A549 (cell line): ENCODE measurements around the gene COPE. TPM values are rescaled to one million over a fixed set of nuclear protein-coding genes. Genes with fewer than 3 reads are reported as not detected.

Experiments used
- ATAC-seq, 2 experiments: fragments of 200-7000 bp in 1 of 2; fragments of >200 bp in 1 of 2; cut with Nextera tagmentation in 1 of 2; cut with Tn5 transposase in 1 of 2; 3 replicates each; pipeline versions ENCODE4 v1.8.0 to v1.9.1; 2018 to 2020; ENCODE audit warnings: mild to moderate bottlenecking in 1 of 2, moderate library complexity in 1 of 2
- CTCF ChIA-PET: fragments of 300-600 bp; sonication (Branson Sonifier 250); formaldehyde crosslinking; extraction: SDS; loops from one replicate; lab custom pipeline; 2021; ENCODE audit warnings: antibody characterized with exemption, inconsistent platforms; lab: Yijun Ruan, JAX
- POLR2A ChIA-PET: fragments of 350-600 bp; formaldehyde crosslinking; extraction: SDS; loops from one replicate; lab custom pipeline; 2021; ENCODE audit warnings: antibody characterized with exemption, inconsistent platforms; lab: Yijun Ruan, JAX
- DNase-seq, 2 experiments: peaks; one replicate each; pipeline versions ENCODE4 v3.0.0 to v3.0.0-alpha.2; 2011 to 2016; ENCODE audit warnings: low read depth in 1 of 2, low spot score in 1 of 2
- FAIRE-seq: peaks from 2 replicates; lab custom pipeline; 2011; peaks lifted over from hg19 to GRCh38; lab: Jason Lieb, UNC
- H3K27ac ChIP-seq, 2 experiments: fragments of >200 bp; sonication (Bioruptor Twin); formaldehyde crosslinking; 3 replicates each; pipeline ENCODE4 v1.5.1; 2016 to 2017
- H3K4me1 ChIP-seq: fragments of >200 bp; sonication (Bioruptor Twin); formaldehyde crosslinking; 3 replicates; pipeline ENCODE4 v1.6.1; 2016
- H3K4me2 ChIP-seq: fragments of >200 bp; sonication (Bioruptor Twin); formaldehyde crosslinking; 3 replicates; pipeline ENCODE4 v1.6.1; 2016
- H3K4me3 ChIP-seq: fragments of >200 bp; sonication (Bioruptor Twin); formaldehyde crosslinking; 3 replicates; pipeline ENCODE4 v1.5.1; 2016
- H3K9me3 ChIP-seq: fragments of >200 bp; sonication (Bioruptor Twin); formaldehyde crosslinking; 3 replicates; pipeline ENCODE4 v1.6.1; 2016
- CBX8 ChIP-seq: fragments of 200-600 bp; sonication (generic); IDR thresholded peaks from 2 replicates; pipeline ENCODE4 v1.6.1; 2016
- CEBPB ChIP-seq, 2 experiments: fragments of >200 bp in 1 of 2; sonication (Bioruptor Twin) in 1 of 2; formaldehyde crosslinking in 1 of 2; IDR thresholded peaks; 2 replicates each; pipeline ENCODE4 v1.6.1; 2012 to 2016
- CHD2 ChIP-seq: fragments of 150-350 bp; IDR thresholded peaks from 2 replicates; pipeline ENCODE4 v1.6.1; 2014; ENCODE audit warnings: low read length; ENCODE audit not compliant: partially characterized antibody
- EHF ChIP-seq: fragments of 250-450 bp; sonication (Bioruptor Pico); IDR thresholded peaks from 2 replicates; pipeline ENCODE4 v1.5.0; 2020; ENCODE audit warnings: mild to moderate bottlenecking
- EHMT2 ChIP-seq: fragments of 200-600 bp; sonication (generic); IDR thresholded peaks from 2 replicates; pipeline ENCODE4 v1.6.1; 2016; ENCODE audit warnings: antibody characterized with exemption, low read depth, mild to moderate bottlenecking, moderate library complexity
- FOSL2 ChIP-seq, 2 experiments: fragments of 450-650 bp in 1 of 2; fragments of >200 bp in 1 of 2; sonication (Bioruptor Twin) in 1 of 2; formaldehyde crosslinking; IDR thresholded peaks; 2 replicates each; pipeline versions ENCODE4 v1.5.0 to v1.6.1; 2016 to 2020; ENCODE audit warnings: mild to moderate bottlenecking in 1 of 2, moderate library complexity in 1 of 2
- FOXS1 ChIP-seq: fragments of 250-450 bp; sonication (Bioruptor Pico); IDR thresholded peaks from 2 replicates; pipeline ENCODE4 v1.5.0; 2020; ENCODE audit warnings: mild to moderate bottlenecking, moderate library complexity
- HEYL ChIP-seq: fragments of 250-450 bp; sonication (Bioruptor Pico); IDR thresholded peaks from 2 replicates; pipeline ENCODE4 v1.8.0; 2021; ENCODE audit warnings: mild to moderate bottlenecking, moderate library complexity
- HOXB13 ChIP-seq: fragments of 250-450 bp; sonication (Bioruptor Pico); IDR thresholded peaks from 2 replicates; pipeline ENCODE4 v1.5.0; 2020; ENCODE audit warnings: low read depth, mild to moderate bottlenecking, moderate library complexity
- HOXB5 ChIP-seq: fragments of 250-450 bp; sonication (Bioruptor Pico); IDR thresholded peaks from 2 replicates; pipeline ENCODE4 v1.5.0; 2020; ENCODE audit warnings: mild to moderate bottlenecking, moderate library complexity
- KDM5A ChIP-seq: fragments of 200-600 bp; sonication (generic); IDR thresholded peaks from 2 replicates; pipeline ENCODE4 v1.6.1; 2016; ENCODE audit warnings: antibody characterized with exemption, mild to moderate bottlenecking
- MAX ChIP-seq: IDR thresholded peaks from 2 replicates; pipeline ENCODE4 v1.6.1; 2012
- MAZ ChIP-seq: fragments of 150-350 bp; IDR thresholded peaks from 2 replicates; pipeline ENCODE4 v1.6.1; 2014; ENCODE audit warnings: antibody characterized with exemption, low read depth, low read length, borderline replicate concordance
- NFE2L2 ChIP-seq: fragments of 150-350 bp; conservative IDR thresholded peaks from 2 replicates; pipeline ENCODE4 v1.6.1; 2014; ENCODE audit warnings: low read length
- PHF8 ChIP-seq: fragments of 200-600 bp; sonication (generic); IDR thresholded peaks from 2 replicates; pipeline ENCODE4 v1.6.1; 2016; ENCODE audit warnings: low read depth, mild to moderate bottlenecking, antibody characterized with exemption, moderate library complexity, borderline replicate concordance
- RAD21 ChIP-seq, 2 experiments: fragments of >200 bp in 1 of 2; sonication (Bioruptor Twin) in 1 of 2; formaldehyde crosslinking in 1 of 2; IDR thresholded peaks in 1 of 2; conservative IDR thresholded peaks in 1 of 2; 2 replicates in 1 of 2; 3 replicates in 1 of 2; pipeline ENCODE4 v1.6.1; 2012 to 2018; ENCODE audit warnings: inconsistent platforms in 1 of 2
- RARB ChIP-seq: fragments of 250-450 bp; sonication (Bioruptor Pico); IDR thresholded peaks from 2 replicates; pipeline ENCODE4 v1.8.0; 2021; ENCODE audit warnings: mild to moderate bottlenecking, moderate library complexity
- REST ChIP-seq: fragments of 200-600 bp; sonication (generic); IDR thresholded peaks from 2 replicates; pipeline ENCODE4 v1.6.1; 2016; ENCODE audit warnings: antibody characterized with exemption, mild to moderate bottlenecking, moderate library complexity
- ZFP36 ChIP-seq: fragments of 450-650 bp; IDR thresholded peaks from 2 replicates; pipeline ENCODE4 v1.6.1; 2014; ENCODE audit warnings: borderline replicate concordance; ENCODE audit not compliant: partially characterized antibody
- WGBS: methylation state at CpG from one replicate; pipeline ENCODE4 v1.1.6; 2017; ENCODE audit errors: missing lambda C conversion rate; 5-methylcytosine and 5-hydroxymethylcytosine counted together
- polyA plus RNA-seq, 4 experiments: library from polyadenylated mRNA; depleted of rRNA in 3 of 4; stranded (reverse); fragments of >200 nt; fragmentation: RNase III in 1 of 4; extraction: RNeasy Plus Mini Kit Qiagen cat#74134 plus additional on column Dnase treatment in 1 of 4; gene quantifications; 2 replicates in 3 of 4; 3 replicates in 1 of 4; pipeline ENCODE4 v1.2.3, GENCODE V29; 2011 to 2017

The COPE gene
- polyA plus RNA-seq, 2 of the 4 experiments (the other 2 are of a cell fraction) = 94.0 to 114 TPM

- H3K4me2 ChIP-seq = no peak overlapping the region
- ATAC-seq = no peak
- no peaks in the 10 kb centered on the region for H3K4me1 ChIP-seq
- H3K4me3 ChIP-seq = no peak overlapping the region
- TF ChIP-seq NFE2L2 (no peak), REST (no peak), HOXB5 (CRISPR knock-in tag) (no peak), EHF (CRISPR knock-in tag) (no peak), FOSL2 (IDR thresholded peaks at IDR 0.05) (no peak), FOSL2 (CRISPR knock-in tag; IDR thresholded peaks at IDR 0.05) (no peak), CBX8 (no peak), EHMT2 (no peak), RARB (CRISPR knock-in tag) (no peak), CEBPB (IDR thresholded peaks at IDR 0.05) (no peak), PHF8 (no peak), HOXB13 (CRISPR knock-in tag) (no peak), MAX (no peak), HEYL (no peak), ZFP36 (no peak), MAZ (no peak), RAD21 (conservative IDR thresholded peaks at IDR 0.05 in 1 of 2, IDR thresholded peaks at IDR 0.05 in 1 of 2) (no peak), CHD2 (no peak), KDM5A (no peak)
- TF ChIP-seq, all 56 proteins: peak for 0
- no peaks in the 10 kb centered on the region for H3K9me3 ChIP-seq
- ChIA-PET CTCF (interaction anchor here (1.0 to 5.8 kb wide), 9 partner anchors 9 to 385 kb away, joined by 3 to 41 read pairs (median 4); no protein-coding TSS in a partner anchor), POLR2A (no interaction called here)
- 95% methylated on average over 21 of the region's 27 CpGs for WGBS
- no peak overlapping the region for H3K27ac ChIP-seq
- FAIRE-seq (no peak), DNase-seq (no peak)
Measured at GRCh38 chr19:18855647-18856384, 63.4 kb downstream of the COPE start.

GRCh38 chr19:18854982-18855381 lies 64.2 kb downstream of the COPE start:
- ChIA-PET POLR2A (no interaction called here), CTCF (interaction anchor here (1.0 to 5.8 kb wide), 6 partner anchors 8 to 262 kb away, joined by 3 to 41 read pairs (median 4); no protein-coding TSS in a partner anchor)
- Histone ChIP-seq H3K4me2 (no peak overlapping the region), H3K4me3 (no peak overlapping the region), H3K9me3 (no peaks in the 10 kb centered on the region), H3K27ac (no peak overlapping the region), H3K4me1 (no peaks in the 10 kb centered on the region)
- no peak for ATAC-seq
- no peak for DNase-seq
- TF ChIP-seq EHMT2 (no peak), FOXS1 (no peak), PHF8 (no peak), HEYL (no peak)
- WGBS = 96% methylated on average over 24 of the region's 33 CpGs
- FAIRE-seq = no peak
